ENCODE data around the gene C22orf39.

- TF ChIP-seq CTCF (IDR thresholded peaks at IDR 0.05): no peak
- no peak for TF ChIP-seq POLR2AphosphoS5 (IDR thresholded peaks at IDR 0.05)
- no peak for TF ChIP-seq EP300 (IDR thresholded peaks at IDR 0.05)
- no peak for TF ChIP-seq POLR2A (IDR thresholded peaks at IDR 0.05)
Observed at GRCh38 chr22:19454156-19454555, 6.6 kb upstream of the C22orf39 start.
